ENCODE measurements around the gene DIABLO. TPM values are rescaled to one million over a fixed set of nuclear protein-coding genes. Genes with fewer than 3 reads are reported as not detected.

DIABLO gene
- total and polyA plus RNA-seq, 9 of the 15 experiments (the other 6 are each of a cell fraction or from before 2014, with no cell fraction given) = 37.3 to 101 (median 80.1) TPM

- no peak for TF ChIP-seq ZNF512 (tag; IDR thresholded peaks at IDR 0.05)
- TF ChIP-seq NR0B1 (IDR thresholded peaks at IDR 0.05; ENCODE audit: partially characterized antibody) = no peak
- TF ChIP-seq ERF (CRISPR knock-in tag; IDR thresholded peaks at IDR 0.05) = no peak
- no peak for TF ChIP-seq GATA2 (CRISPR knock-in tag; IDR thresholded peaks at IDR 0.05)
- no peak for TF ChIP-seq TRIM28 (IDR thresholded peaks at IDR 0.05)
- no peak for TF ChIP-seq POLR2H (tag; IDR thresholded peaks at IDR 0.05; ENCODE audit: low read depth)
- TF ChIP-seq MCM7 (IDR thresholded peaks at IDR 0.05) = no peak
- peak; percentile 84 for TF ChIP-seq BHLHE40 (IDR thresholded peaks at IDR 0.05; ENCODE audit: low read length)
- no peak for TF ChIP-seq PBX2 (CRISPR knock-in tag; IDR thresholded peaks at IDR 0.05; ENCODE audit: low read depth)
- no peak for TF ChIP-seq PBX2 (tag; conservative IDR thresholded peaks at IDR 0.05; ENCODE audit: low read depth)
- TF ChIP-seq NEUROD1 (IDR thresholded peaks at IDR 0.05; ENCODE audit: borderline replicate concordance, low read depth, low read length, partially characterized antibody) = no peak
- no peak for TF ChIP-seq SMARCA4 (IDR thresholded peaks at IDR 0.05)
- no peak for TF ChIP-seq ZNF766 (CRISPR knock-in tag; conservative IDR thresholded peaks at IDR 0.05)
- TF ChIP-seq KDM5B (IDR thresholded peaks at IDR 0.05; ENCODE audit: insufficient replicate concordance, low read depth, low read length) = no peak
- TF ChIP-seq MXD1 (CRISPR knock-in tag; IDR thresholded peaks at IDR 0.05; ENCODE audit: borderline replicate concordance, poor library complexity, severe bottlenecking) = no peak
- no peak for TF ChIP-seq PCBP2 (IDR thresholded peaks at IDR 0.05; ENCODE audit: low read depth, low read length, poor library complexity, severe bottlenecking)
- no peak for TF ChIP-seq NELFE (IDR thresholded peaks at IDR 0.05; ENCODE audit: insufficient read depth, insufficient read length)
- TF ChIP-seq CXXC5 (CRISPR knock-in tag; IDR thresholded peaks at IDR 0.05) = peak; percentile 86
- TF ChIP-seq ZBTB7A (IDR thresholded peaks at IDR 0.05; ENCODE audit: borderline replicate concordance, control insufficient read depth, low read depth, low read length) = no peak; the same call in 1 of the 2 replicates
- no peak for TF ChIP-seq ILF3 (IDR thresholded peaks at IDR 0.05; ENCODE audit: borderline replicate concordance)
- TF ChIP-seq POLR3A (IDR thresholded peaks at IDR 0.05; ENCODE audit: borderline replicate concordance, extremely low read depth, insufficient read depth, insufficient read length) = no peak
- no peak for TF ChIP-seq HDAC2 (IDR thresholded peaks at IDR 0.05)
Measured at GRCh38 chr12:122203301-122204166, 22.3 kb downstream of the DIABLO start, which contains the start of gene B3GNT4 (continued).
